Activated CD4-positive, alpha-beta memory T cell treated with anti-CD3 and anti-CD28 coated beads, Interleukin-2, amount 10 ng/mL, durations not matched to agents 7 days and 5 days (primary cell): ENCODE data around the gene GVQW3. TPM values are rescaled to one million over a fixed set of nuclear protein-coding genes. Genes with fewer than 3 reads are reported as not detected.

Source experiments
- CTCF ChIA-PET: fragments of 350-600 bp; sonication (Branson Sonifier 250); formaldehyde crosslinking; loops from one replicate; lab custom pipeline; 2021; ENCODE audit warnings: antibody characterized with exemption, inconsistent platforms; lab: Charles Lee
- POLR2A ChIA-PET: fragments of 350-600 bp; sonication (Branson Sonifier 250); formaldehyde crosslinking; loops from one replicate; lab custom pipeline; 2021; ENCODE audit warnings: antibody characterized with exemption; lab: Charles Lee
- DNase-seq: peaks from one replicate; pipeline ENCODE4 v3.0.0-alpha.2; 2020
- H3K27ac Mint-ChIP-seq: one replicate; pipeline ENCODE4 v1.8.0; 2021; ENCODE audit warnings: mild to moderate bottlenecking, mixed read lengths
- H3K27me3 Mint-ChIP-seq: one replicate; pipeline ENCODE4 v1.8.0; 2021; ENCODE audit warnings: mixed read lengths
- H3K36me3 Mint-ChIP-seq: one replicate; pipeline ENCODE4 v1.8.0; 2021; ENCODE audit warnings: low read depth, mixed read lengths
- H3K4me1 Mint-ChIP-seq: one replicate; pipeline ENCODE4 v1.8.0; 2021; ENCODE audit warnings: mixed read lengths
- H3K4me3 Mint-ChIP-seq: one replicate; pipeline ENCODE4 v1.8.0; 2021; ENCODE audit warnings: mild to moderate bottlenecking, mixed read lengths
- H3K9me3 Mint-ChIP-seq: one replicate; pipeline ENCODE4 v1.8.0; 2021; ENCODE audit warnings: mixed read lengths
- total RNA-seq, 2 experiments: library from RNA; stranded (reverse); gene quantifications; one replicate each; pipeline ENCODE4 v1.2.3, GENCODE V29; 2021

GVQW3 gene
- total RNA-seq, 2 experiments from 2014 or later, result 2.8 to 3.7 TPM

GRCh38 chr11:76426660-76427059 is 45.5 kb downstream of the GVQW3 start:
- no peaks in the 10 kb centered on the region for H3K36me3 Mint-ChIP-seq
- no peaks in the 10 kb centered on the region for H3K9me3 Mint-ChIP-seq
- DNase-seq, result no peak
- H3K4me3 Mint-ChIP-seq, result no peak overlapping the region
- ChIA-PET POLR2A (no interaction called here), CTCF (interaction anchor here (0.9 kb wide), 1 partner anchor 11 kb away, joined by 4 read pairs; no protein-coding TSS in a partner anchor)
- H3K27ac Mint-ChIP-seq, result no peak overlapping the region
- H3K4me1 Mint-ChIP-seq, result peaks cover 23% of the 10 kb centered on the region
- H3K27me3 Mint-ChIP-seq, result peaks cover 4% of the 10 kb centered on the region

- Mint-ChIP-seq H3K4me3 (no peak overlapping the region), H3K9me3 (peaks cover 4% of the 10 kb centered on the region), H3K4me1 (peaks cover 7% of the 10 kb centered on the region), H3K27me3 (no peaks in the 10 kb centered on the region), H3K36me3 (peaks cover 1% of the 10 kb centered on the region), H3K27ac (no peak overlapping the region)
- POLR2A ChIA-PET, result no interaction called here
- CTCF ChIA-PET, result no interaction called here
- DNase-seq, result no peak
These were observed 54.9 kb downstream of the GVQW3 start for GRCh38 chr11:76436020-76436419.

GRCh38 chr11:76443268-76443980 is 62.3 kb downstream of the GVQW3 start:
- Mint-ChIP-seq H3K4me3 (peak overlapping the region; percentile 94), H3K9me3 (no peaks in the 10 kb centered on the region), H3K4me1 (peaks cover 38% of the 10 kb centered on the region), H3K36me3 (peaks cover 38% of the 10 kb centered on the region), H3K27ac (peak overlapping the region; percentile 85), H3K27me3 (no peaks in the 10 kb centered on the region)
- POLR2A ChIA-PET, result interaction anchor here (1.3 to 1.7 kb wide), 2 partner anchors 13 to 61 kb away, joined by 4 to 5 read pairs; no protein-coding TSS in a partner anchor
- DNase-seq, result no peak
- CTCF ChIA-PET, result interaction anchor here (2.0 kb wide), 1 partner anchor 235 kb away, joined by 8 read pairs; no protein-coding TSS in a partner anchor

- Mint-ChIP-seq H3K27me3 (no peaks in the 10 kb centered on the region), H3K4me3 (peak overlapping the region; percentile 94), H3K4me1 (peaks cover 40% of the 10 kb centered on the region), H3K9me3 (no peaks in the 10 kb centered on the region), H3K36me3 (peaks cover 42% of the 10 kb centered on the region), H3K27ac (peak overlapping the region; percentile 85)
- CTCF ChIA-PET, result interaction anchor here (2.0 kb wide), 1 partner anchor 236 kb away, joined by 8 read pairs; no protein-coding TSS in a partner anchor
- POLR2A ChIA-PET, result interaction anchor here (1.7 to 1.9 kb wide), 2 partner anchors 62 to 63 kb away, joined by 4 to 5 read pairs; partner anchors contain the start of genes GVQW3 and THAP12
- no peak for DNase-seq
These were observed 62.9 kb downstream of the GVQW3 start for GRCh38 chr11:76444065-76444383.

- peak within 1 kb of the TSS; percentile 94 for H3K4me3 Mint-ChIP-seq
- peaks cover 45% of the 10 kb centered on the region for H3K36me3 Mint-ChIP-seq
- ChIA-PET CTCF (no interaction called here), POLR2A (interaction anchor here (1.1 to 1.9 kb wide), 4 partner anchors 30 to 64 kb away, joined by 3 to 5 read pairs (median 4); partner anchors contain the start of genes GVQW3 and THAP12)
- peaks cover 40% of the 10 kb centered on the region for H3K4me1 Mint-ChIP-seq
- H3K27me3 Mint-ChIP-seq, result no peaks in the 10 kb centered on the region
- H3K9me3 Mint-ChIP-seq, result no peaks in the 10 kb centered on the region
- H3K27ac Mint-ChIP-seq, result peak within 1 kb of the TSS; percentile 85
- DNase-seq, result peak; percentile 93
These were observed 63.4 kb downstream of the GVQW3 start, which contains the start of gene EMSY for GRCh38 chr11:76444384-76445120. Gene EMSY (plus strand): TSS chr11:76445018. CDS start chr11:76446939, 1,921 bp downstream.

GRCh38 chr11:76445121-76446084 is 64.3 kb downstream of the GVQW3 start:
- ChIA-PET CTCF (interaction anchor here (0.7 to 1.9 kb wide), 4 partner anchors 9 to 237 kb away, joined by 3 to 5 read pairs (median 4); no protein-coding TSS in a partner anchor), POLR2A (interaction anchor here (0.5 to 1.9 kb wide), 7 partner anchors 11 to 602 kb away, joined by 3 to 5 read pairs (median 4); partner anchors contain the start of genes GVQW3 and THAP12)
- Mint-ChIP-seq H3K36me3 (peaks cover 52% of the 10 kb centered on the region), H3K27me3 (no peaks in the 10 kb centered on the region), H3K27ac (peak overlapping the region; percentile 85), H3K4me1 (peaks cover 41% of the 10 kb centered on the region), H3K4me3 (peak overlapping the region; percentile 94), H3K9me3 (no peaks in the 10 kb centered on the region)
- peak; percentile 59 for DNase-seq

GRCh38 chr11:76448506-76448905 is 67.4 kb downstream of the GVQW3 start:
- H3K4me3 Mint-ChIP-seq, result no peak overlapping the region
- no peak overlapping the region for H3K27ac Mint-ChIP-seq
- ChIA-PET POLR2A (no interaction called here), CTCF (interaction anchor here (0.6 to 1.3 kb wide), 2 partner anchors 28 to 66 kb away, joined by 3 read pairs; no protein-coding TSS in a partner anchor)
- no peaks in the 10 kb centered on the region for H3K9me3 Mint-ChIP-seq
- peaks cover 28% of the 10 kb centered on the region for H3K4me1 Mint-ChIP-seq
- DNase-seq, result no peak
- no peaks in the 10 kb centered on the region for H3K27me3 Mint-ChIP-seq
- H3K36me3 Mint-ChIP-seq, result peaks cover 57% of the 10 kb centered on the region

GRCh38 chr11:76453248-76453647 is 72.1 kb downstream of the GVQW3 start:
- ChIA-PET POLR2A (no interaction called here), CTCF (no interaction called here)
- Mint-ChIP-seq H3K4me1 (peaks cover 5% of the 10 kb centered on the region), H3K4me3 (no peak overlapping the region), H3K27me3 (no peaks in the 10 kb centered on the region), H3K27ac (no peak overlapping the region), H3K36me3 (peaks cover 37% of the 10 kb centered on the region), H3K9me3 (no peaks in the 10 kb centered on the region)
- no peak for DNase-seq

- Mint-ChIP-seq H3K4me3 (no peak overlapping the region), H3K4me1 (peaks cover 2% of the 10 kb centered on the region), H3K9me3 (no peaks in the 10 kb centered on the region), H3K27ac (no peak overlapping the region), H3K27me3 (no peaks in the 10 kb centered on the region), H3K36me3 (peaks cover 36% of the 10 kb centered on the region)
- ChIA-PET CTCF (interaction anchor here (1.1 to 1.3 kb wide), 2 partner anchors 9 to 266 kb away, joined by 3 to 4 read pairs; no protein-coding TSS in a partner anchor), POLR2A (no interaction called here)
- no peak for DNase-seq
These were observed 74.2 kb downstream of the GVQW3 start for GRCh38 chr11:76455331-76455730.

GRCh38 chr11:76455931-76456330 is 74.8 kb downstream of the GVQW3 start:
- H3K36me3 Mint-ChIP-seq, result peaks cover 40% of the 10 kb centered on the region
- CTCF ChIA-PET, result interaction anchor here (1.2 kb wide), 1 partner anchor 9 kb away, joined by 3 read pairs; no protein-coding TSS in a partner anchor
- H3K27ac Mint-ChIP-seq, result no peak overlapping the region
- peaks cover 2% of the 10 kb centered on the region for H3K4me1 Mint-ChIP-seq
- H3K9me3 Mint-ChIP-seq, result no peaks in the 10 kb centered on the region
- no peak for DNase-seq
- no peak overlapping the region for H3K4me3 Mint-ChIP-seq
- POLR2A ChIA-PET, result interaction anchor here (1.0 kb wide), 1 partner anchor 10 kb away, joined by 4 read pairs; no protein-coding TSS in a partner anchor
- H3K27me3 Mint-ChIP-seq, result no peaks in the 10 kb centered on the region

- DNase-seq, result no peak
- POLR2A ChIA-PET, result interaction anchor here (1.0 kb wide), 1 partner anchor 11 kb away, joined by 4 read pairs; no protein-coding TSS in a partner anchor
- Mint-ChIP-seq H3K27ac (no peak overlapping the region), H3K9me3 (no peaks in the 10 kb centered on the region), H3K27me3 (no peaks in the 10 kb centered on the region), H3K36me3 (peaks cover 37% of the 10 kb centered on the region), H3K4me1 (peaks cover 2% of the 10 kb centered on the region), H3K4me3 (no peak overlapping the region)
- CTCF ChIA-PET, result interaction anchor here (1.2 kb wide), 1 partner anchor 9 kb away, joined by 3 read pairs; no protein-coding TSS in a partner anchor
These were observed 75.4 kb downstream of the GVQW3 start for GRCh38 chr11:76456571-76456970.
